Measurements from ENCODE around the gene CELSR1. TPM values are rescaled to one million over a fixed set of nuclear protein-coding genes. Genes with fewer than 3 reads are reported as not detected.
A peak's percentile ranks its signal among the peaks of the same experiment; 100 is the strongest.

CELSR1 gene
- total RNA-seq, 1 experiment from 2014 or later: 22.6 TPM

GRCh38 chr22:46535876-46536536 is 1.4 kb downstream of the CELSR1 start:
- Histone ChIP-seq H3K23me2 (ENCODE audit: insufficient read length, low read depth, low read length, poor library complexity, severe bottlenecking) (peaks cover 14% of the 10 kb centered on the region), H3K27ac (ENCODE audit: insufficient read length, low read depth, low read length) (no peak overlapping the region), H4K8ac (replicated peaks; ENCODE audit: insufficient read length, low read depth, low read length) (no peak overlapping the region), H3K23ac (ENCODE audit: insufficient read length, low read depth, low read length) (no peak overlapping the region), H3K9me3 (ENCODE audit: control insufficient read depth, low read depth, low read length) (no peaks in the 10 kb centered on the region), H3K4me2 (ENCODE audit: insufficient read depth, insufficient read length, low read length) (peak overlapping the region; percentile 16), H3T11ph (ENCODE audit: low read length) (no peak overlapping the region), H2BK15ac (ENCODE audit: low read depth, low read length) (no peak overlapping the region), H3K27me3 (ENCODE audit: insufficient read depth, low read length) (peaks cover 17% of the 10 kb centered on the region; the same call in 1 of the 2 replicates), H3K56ac (ENCODE audit: insufficient read length, low read depth, low read length) (no peak overlapping the region), H2AFZ (ENCODE audit: low read length) (no peak overlapping the region), H4K5ac (ENCODE audit: insufficient read length, low read depth, low read length) (no peak overlapping the region), H2AK5ac (ENCODE audit: insufficient read length, low read length) (no peak overlapping the region), H2BK20ac (ENCODE audit: low read depth, low read length, poor library complexity, severe bottlenecking) (no peak overlapping the region), H4K91ac (ENCODE audit: insufficient read length, low read depth, low read length) (no peak overlapping the region), H4K20me1 (ENCODE audit: control insufficient read depth, insufficient read depth, insufficient read length) (no peaks in the 10 kb centered on the region), H3K14ac (ENCODE audit: insufficient read depth, low read length) (no peak overlapping the region), H3K18ac (ENCODE audit: insufficient read length, low read depth, low read length) (no peak overlapping the region), H3K4me1 (ENCODE audit: insufficient read depth, low read length) (no peaks in the 10 kb centered on the region), H2BK120ac (ENCODE audit: low read depth, low read length, poor library complexity, severe bottlenecking) (no peak overlapping the region), H3K9ac (ENCODE audit: extremely low read depth, insufficient read length, low read length) (no peak overlapping the region), H3K79me1 (ENCODE audit: insufficient read depth, low read depth, low read length, poor library complexity, severe bottlenecking) (no peaks in the 10 kb centered on the region), H3K79me2 (ENCODE audit: insufficient read depth, low read length) (no peaks in the 10 kb centered on the region), H2BK12ac (ENCODE audit: insufficient read length, low read depth, low read length) (no peak overlapping the region), H2BK5ac (ENCODE audit: insufficient read length, low read length) (no peak overlapping the region), H3K4ac (ENCODE audit: low read depth, low read length) (no peak overlapping the region)
- H3K27me3 Mint-ChIP-seq (ENCODE audit: low read depth): peaks cover 55% of the 10 kb centered on the region
- peaks cover 0 to 20% of the 10 kb centered on the region in 2 experiments; a peak in 2 of 5 replicates for H3K9me3 Mint-ChIP-seq
- H3K4me3 Mint-ChIP-seq: peak overlapping the region; percentile 47 to 66; a peak in 4 of 5 replicates
- no peak overlapping the region for H3K27ac Mint-ChIP-seq
- peaks cover 17 to 32% of the 10 kb centered on the region in 2 experiments for H3K4me1 Mint-ChIP-seq
- peaks cover 17 to 39% (median 27%) of the 10 kb centered on the region in 3 experiments for H3K36me3 Mint-ChIP-seq (ENCODE audit: insufficient read depth in 1 of 3, low read depth in 3 of 3)
- TF ChIP-seq, protein P1, sequence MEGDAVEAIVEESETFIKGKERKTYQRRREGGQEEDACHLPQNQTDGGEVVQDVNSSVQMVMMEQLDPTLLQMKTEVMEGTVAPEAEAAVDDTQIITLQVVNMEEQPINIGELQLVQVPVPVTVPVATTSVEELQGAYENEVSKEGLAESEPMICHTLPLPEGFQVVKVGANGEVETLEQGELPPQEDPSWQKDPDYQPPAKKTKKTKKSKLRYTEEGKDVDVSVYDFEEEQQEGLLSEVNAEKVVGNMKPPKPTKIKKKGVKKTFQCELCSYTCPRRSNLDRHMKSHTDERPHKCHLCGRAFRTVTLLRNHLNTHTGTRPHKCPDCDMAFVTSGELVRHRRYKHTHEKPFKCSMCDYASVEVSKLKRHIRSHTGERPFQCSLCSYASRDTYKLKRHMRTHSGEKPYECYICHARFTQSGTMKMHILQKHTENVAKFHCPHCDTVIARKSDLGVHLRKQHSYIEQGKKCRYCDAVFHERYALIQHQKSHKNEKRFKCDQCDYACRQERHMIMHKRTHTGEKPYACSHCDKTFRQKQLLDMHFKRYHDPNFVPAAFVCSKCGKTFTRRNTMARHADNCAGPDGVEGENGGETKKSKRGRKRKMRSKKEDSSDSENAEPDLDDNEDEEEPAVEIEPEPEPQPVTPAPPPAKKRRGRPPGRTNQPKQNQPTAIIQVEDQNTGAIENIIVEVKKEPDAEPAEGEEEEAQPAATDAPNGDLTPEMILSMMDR (conservative IDR thresholded peaks at IDR 0.05): no peak
- WGBS (ENCODE audit: extremely low coverage, insufficient read length, low lambda C conversion rate): no CpG with 5 or more reads among the region's 78 CpGs
- no peak for DNase-seq

Data from H9 (cell line).